D721Med (cell line): ENCODE data around the gene MFNG.

Experiments
- DNase-seq: peaks from one replicate; pipeline ENCODE4 v3.0.0; 2011; ENCODE audit warnings: low spot score; ENCODE audit not compliant: insufficient read length
- FAIRE-seq: peaks from 2 replicates; lab custom pipeline; 2011; peaks lifted over from hg19 to GRCh38; lab: Jason Lieb, UNC
- CTCF ChIP-seq: IDR thresholded peaks from 2 replicates; pipeline ENCODE4 v1.5.1; 2012; ENCODE audit warnings: mild to moderate bottlenecking, control low read depth; ENCODE audit not compliant: insufficient read depth; ENCODE audit errors: missing control alignments

The MFNG gene

DNA sequence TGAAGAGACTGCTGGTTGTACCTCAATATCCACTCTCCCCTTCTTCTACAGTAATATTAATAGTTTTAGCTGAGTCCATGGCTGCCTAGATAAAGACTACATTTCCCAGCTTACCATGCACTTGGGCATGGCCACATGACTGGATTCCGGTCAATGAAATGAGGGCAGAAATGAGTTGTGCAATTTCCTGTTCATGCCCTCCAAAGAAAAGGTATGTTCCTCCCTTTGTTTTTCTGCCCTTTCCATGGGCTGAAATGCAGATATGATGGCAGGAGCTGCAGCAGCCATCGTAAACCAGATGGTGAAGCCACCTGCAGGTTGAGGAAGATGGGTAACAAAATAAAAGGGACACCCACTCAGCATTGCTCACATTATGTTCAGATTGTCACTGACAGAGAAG is 43.6 kb downstream of the MFNG start:
- TF ChIP-seq CTCF = no peak
- FAIRE-seq = no peak

GRCh38 chr22:37442135-37442534 is 44.0 kb downstream of the MFNG start:
- FAIRE-seq = no peak
- DNase-seq = no peak
- TF ChIP-seq CTCF = no peak

More for the DNA sequence above, 43.6 kb downstream of the MFNG start:
- no peak for DNase-seq

DNA sequence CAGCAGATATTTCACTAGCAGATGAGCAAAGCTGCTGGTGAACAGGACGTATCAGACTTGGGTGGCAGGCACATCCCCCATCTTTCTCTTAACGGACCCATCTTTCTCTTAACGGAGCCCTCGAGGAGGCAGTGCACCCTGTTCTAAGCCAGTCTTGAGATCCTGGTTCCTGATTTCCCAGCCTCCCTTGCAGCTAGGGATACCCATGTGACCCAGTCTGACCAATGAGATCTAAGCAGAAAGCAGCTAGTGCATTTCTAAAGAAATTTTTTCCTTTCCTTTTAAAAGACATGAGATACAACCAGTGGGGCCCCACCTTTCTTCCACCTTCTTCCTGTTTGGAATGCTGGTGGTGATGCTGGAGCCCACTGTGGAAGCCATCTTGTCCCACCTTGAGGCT is 45.3 kb downstream of the MFNG start:
- TF ChIP-seq CTCF = no peak
- DNase-seq = no peak
- FAIRE-seq = no peak

GRCh38 chr22:37439347-37439746 is 46.8 kb downstream of the MFNG start:
- TF ChIP-seq CTCF = no peak
- DNase-seq (no peak), FAIRE-seq (no peak)

DNA sequence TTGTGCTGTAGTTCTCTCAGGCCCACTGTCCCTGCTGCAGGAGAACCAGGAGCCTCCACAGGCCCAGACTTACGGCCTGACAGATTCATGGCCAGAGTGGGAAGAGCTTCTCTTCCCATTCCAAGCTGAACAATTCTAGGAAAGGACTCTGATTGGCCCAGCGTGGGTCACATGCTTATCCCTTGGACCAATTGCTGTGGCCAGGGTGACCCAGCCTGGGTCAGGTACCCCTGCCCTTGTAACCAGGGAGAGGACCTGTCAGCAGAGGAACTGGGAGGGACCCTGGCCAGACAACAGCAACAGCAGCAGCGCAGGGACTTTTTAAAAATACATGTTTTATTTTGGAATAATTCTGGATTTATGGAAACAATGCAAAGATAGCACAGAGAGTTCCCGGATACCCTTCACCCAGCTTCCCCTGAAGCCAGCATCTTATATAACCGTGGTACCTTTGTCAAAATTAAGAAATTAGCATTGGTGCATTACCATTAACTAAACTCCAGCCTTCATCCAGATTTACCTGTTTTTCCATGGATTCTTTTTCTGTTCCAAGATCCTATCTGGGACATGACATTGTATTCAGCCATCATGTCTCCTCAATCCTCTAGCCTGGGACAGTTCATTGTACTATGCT is 50.1 kb downstream of the MFNG start:
- DNase-seq = no peak
- FAIRE-seq = no peak
- no peak for TF ChIP-seq CTCF

DNA sequence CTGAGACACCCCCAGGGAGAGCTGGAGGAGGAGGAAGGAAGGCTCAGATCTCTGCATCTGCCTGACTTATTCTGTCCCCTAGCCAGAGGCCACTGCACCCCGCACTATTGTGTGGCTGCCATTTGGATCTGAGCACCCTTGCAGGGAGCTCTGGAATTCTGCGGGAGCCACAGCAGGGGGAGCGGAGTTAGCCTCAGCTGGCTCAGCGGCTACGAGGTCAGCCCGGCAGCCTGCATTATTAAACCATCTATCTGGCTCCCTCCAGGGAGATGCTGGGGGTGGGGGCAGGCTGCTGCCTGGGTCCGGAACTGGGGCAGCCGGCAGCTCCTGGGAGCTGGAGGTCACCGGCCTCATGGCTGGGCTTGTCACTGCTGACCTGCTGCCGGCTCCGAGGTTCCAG is 52.4 kb downstream of the MFNG start:
- no peak for TF ChIP-seq CTCF
- DNase-seq (no peak), FAIRE-seq (no peak)

DNA sequence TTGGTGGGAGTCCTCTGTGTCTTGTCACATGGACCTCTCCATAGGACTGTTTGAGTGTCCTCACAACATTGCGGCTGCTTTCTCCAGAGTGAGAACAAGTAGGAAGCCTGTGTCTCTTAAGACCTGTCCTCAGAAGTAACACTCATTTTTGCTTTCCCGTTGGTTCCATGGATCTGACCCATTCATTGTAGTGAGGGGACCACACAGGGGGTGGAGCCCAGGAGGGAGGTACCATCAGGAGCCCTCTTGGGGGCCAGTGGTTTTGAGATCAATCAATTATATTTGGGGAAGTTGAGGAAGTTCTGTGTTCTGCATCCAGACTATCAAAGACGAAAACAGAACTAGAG is 53.5 kb downstream of the MFNG start:
- FAIRE-seq (no peak), DNase-seq (no peak)
- TF ChIP-seq CTCF = no peak
